Lung (tissue), 12 donors: Measurements from ENCODE around the gene SLC66A1. TPM values are rescaled to one million over a fixed set of nuclear protein-coding genes. Genes with fewer than 3 reads are reported as not detected.

Experiments
- ATAC-seq: fragments of 200-7000 bp; cut with Tn5 transposase; one replicate; pipeline ENCODE4 v1.9.1; 2020; ENCODE audit warnings: moderate number of reproducible peaks; ENCODE audit not compliant: insufficient read depth, low FRiP score
- DNase-seq, 3 donors: peaks; one replicate each; pipeline ENCODE4 v3.0.0-alpha.2; 2013 to 2017
- H3K27ac ChIP-seq, 2 donors: one replicate each; pipeline ENCODE4 v1.5.1; 2013; ENCODE audit warnings: mild to moderate bottlenecking in 2 of 2, moderate library complexity in 2 of 2, control low read depth in 1 of 2, inconsistent platforms in 1 of 2, low read depth in 1 of 2, low read length in 1 of 2
- H3K27me3 ChIP-seq, 3 donors: one replicate each; pipeline ENCODE4 v1.5.1; 2013; ENCODE audit warnings: low read length in 2 of 3; ENCODE audit not compliant: control insufficient read depth in 3 of 3, insufficient read depth in 3 of 3
- H3K36me3 ChIP-seq, 4 donors: one replicate each; pipeline ENCODE4 v1.5.1; 2013; ENCODE audit warnings: low read length in 4 of 4, mild to moderate bottlenecking in 1 of 4, moderate library complexity in 1 of 4; ENCODE audit not compliant: control insufficient read depth in 4 of 4, insufficient read depth in 4 of 4
- H3K4me1 ChIP-seq, 5 donors: one replicate each; pipeline ENCODE4 v1.5.1; 2013; ENCODE audit warnings: low read length in 5 of 5, mild to moderate bottlenecking in 2 of 5, moderate library complexity in 1 of 5; ENCODE audit not compliant: control insufficient read depth in 5 of 5, insufficient read depth in 5 of 5
- H3K4me3 ChIP-seq: one replicate; pipeline ENCODE4 v1.5.1; 2013; ENCODE audit warnings: mild to moderate bottlenecking, control low read depth, moderate library complexity
- H3K9ac ChIP-seq, 2 donors: one replicate each; pipeline ENCODE4 v1.5.1; 2013; ENCODE audit warnings: low read length in 2 of 2, control low read depth in 1 of 2; ENCODE audit not compliant: insufficient read depth in 1 of 2
- H3K9me3 ChIP-seq, 4 donors: one replicate each; pipeline ENCODE4 v1.5.1; 2013; ENCODE audit warnings: low read length in 3 of 4, mild to moderate bottlenecking in 1 of 4, moderate library complexity in 1 of 4; ENCODE audit not compliant: control insufficient read depth in 4 of 4, insufficient read depth in 3 of 4
- WGBS, 2 donors: extraction: QIAGEN DNeasy Blood & Tissue Kit; methylation state at CpG; one replicate each; pipeline ENCODE4 v1.1.7; 2013; 5-methylcytosine and 5-hydroxymethylcytosine counted together
- polyA plus RNA-seq, 2 donors: library from polyadenylated mRNA; stranded (reverse); fragments of 200-250 nt; gene quantifications; one replicate each; pipeline ENCODE4 v1.2.1, GENCODE V29; 2013
- total RNA-seq, 2 donors: library from RNA; depleted of rRNA in 1 of 2; stranded (reverse); fragments of >200 nt in 1 of 2; gene quantifications; one replicate each; pipeline ENCODE4 v1.2.1, GENCODE V29; 2014 to 2021
- TF ChIP-seq, protein P1 (sequence below): IDR thresholded peaks from 2 replicates; pipeline ENCODE4 v1.5.1; 2012; ENCODE audit warnings: mild to moderate bottlenecking; ENCODE audit errors: control extremely low read depth, extremely low read depth
- donor health status: control.
- donor health status: control.
- donor health status: Bipolar disorder and iron deficiency.
- donor health status: healthy.
- donor health status: DM: yes; HTN: yes; CAD: no.

Gene SLC66A1
- total and polyA plus RNA-seq, 4 donors = 15.9 to 22.4 (median 20.3) TPM

DNA sequence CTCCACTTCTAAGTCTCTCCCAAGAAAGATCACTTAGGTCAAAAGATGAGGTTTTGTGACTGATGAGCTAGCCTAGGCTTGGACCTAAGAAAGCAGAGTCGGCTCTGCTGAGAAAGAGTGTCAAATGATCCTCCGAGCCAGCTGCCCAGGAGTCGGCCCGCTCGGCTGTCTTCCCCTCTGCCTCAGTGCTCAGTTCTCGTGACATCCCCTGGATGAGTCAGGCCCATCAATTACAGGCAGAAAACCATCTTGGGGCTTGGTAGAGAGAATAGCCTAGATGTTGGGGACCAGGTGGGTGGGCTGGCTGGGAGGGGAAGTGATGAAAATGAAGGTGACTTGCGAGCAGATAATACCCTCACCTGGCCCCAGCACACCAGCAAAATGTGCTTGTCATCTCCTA lies 60.5 kb downstream of the SLC66A1 start:
- Histone ChIP-seq H3K9ac (no peak overlapping the region), H3K27ac (no peak overlapping the region), H3K36me3 (peaks cover under 1 to 34% (median 15%) of the 10 kb centered on the region in 4 donors), H3K4me1 (peaks cover 0 to 25% (median 0%) of the 10 kb centered on the region in 5 donors), H3K9me3 (no peaks in the 10 kb centered on the region), H3K27me3 (no peaks in the 10 kb centered on the region), H3K4me3 (no peak overlapping the region)
- DNase-seq (no peak), ATAC-seq (no peak)
- TF ChIP-seq, protein P1, sequence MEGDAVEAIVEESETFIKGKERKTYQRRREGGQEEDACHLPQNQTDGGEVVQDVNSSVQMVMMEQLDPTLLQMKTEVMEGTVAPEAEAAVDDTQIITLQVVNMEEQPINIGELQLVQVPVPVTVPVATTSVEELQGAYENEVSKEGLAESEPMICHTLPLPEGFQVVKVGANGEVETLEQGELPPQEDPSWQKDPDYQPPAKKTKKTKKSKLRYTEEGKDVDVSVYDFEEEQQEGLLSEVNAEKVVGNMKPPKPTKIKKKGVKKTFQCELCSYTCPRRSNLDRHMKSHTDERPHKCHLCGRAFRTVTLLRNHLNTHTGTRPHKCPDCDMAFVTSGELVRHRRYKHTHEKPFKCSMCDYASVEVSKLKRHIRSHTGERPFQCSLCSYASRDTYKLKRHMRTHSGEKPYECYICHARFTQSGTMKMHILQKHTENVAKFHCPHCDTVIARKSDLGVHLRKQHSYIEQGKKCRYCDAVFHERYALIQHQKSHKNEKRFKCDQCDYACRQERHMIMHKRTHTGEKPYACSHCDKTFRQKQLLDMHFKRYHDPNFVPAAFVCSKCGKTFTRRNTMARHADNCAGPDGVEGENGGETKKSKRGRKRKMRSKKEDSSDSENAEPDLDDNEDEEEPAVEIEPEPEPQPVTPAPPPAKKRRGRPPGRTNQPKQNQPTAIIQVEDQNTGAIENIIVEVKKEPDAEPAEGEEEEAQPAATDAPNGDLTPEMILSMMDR = no peak
- WGBS, 2 donors = 81 to 91% methylated on average over 7 of the region's 7 CpGs

DNA sequence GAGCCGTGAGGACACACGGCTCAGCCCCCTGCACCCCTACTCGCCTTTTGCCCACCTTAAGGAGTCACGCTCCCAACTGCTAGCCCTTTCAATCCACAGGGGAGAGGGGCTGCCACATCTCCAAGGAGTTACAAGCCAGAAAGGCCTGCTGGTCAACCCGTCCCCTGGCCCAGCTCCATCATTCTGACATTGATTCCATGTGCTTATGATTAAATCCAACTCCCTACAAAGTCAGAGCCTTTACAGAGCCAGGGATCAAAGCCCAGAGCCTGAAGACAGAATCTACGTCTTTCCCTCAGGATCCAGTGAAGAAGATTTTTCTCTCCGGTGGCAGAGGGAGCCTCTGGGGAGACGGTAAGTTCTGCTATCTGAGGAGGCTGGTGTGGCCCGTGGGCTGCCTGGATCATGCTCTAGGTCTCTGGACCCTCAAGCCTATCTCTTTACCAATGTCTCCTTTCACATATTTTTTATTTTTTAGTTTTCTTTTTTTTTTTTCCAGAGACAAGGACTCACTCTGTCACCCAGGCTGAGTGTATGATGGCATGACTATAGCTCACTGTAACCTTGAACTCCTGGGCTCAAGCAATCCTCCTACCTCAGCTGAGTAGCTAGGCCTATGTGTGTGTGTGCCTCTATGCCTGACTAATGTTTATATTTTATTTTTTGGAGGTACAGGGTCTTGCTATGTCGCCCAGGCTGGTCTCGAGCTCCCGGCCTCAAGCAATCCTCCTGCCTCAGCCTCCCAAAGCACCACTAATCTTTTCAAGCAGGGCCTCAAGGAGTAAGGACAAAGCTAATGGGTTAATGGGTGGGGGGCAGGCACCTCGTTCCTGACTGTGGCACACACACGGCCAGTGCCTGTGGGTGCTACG lies 61.3 kb downstream of the SLC66A1 start:
- 90 to 93% methylated on average over 15 of the region's 15 CpGs for WGBS, 2 donors
- H3K4me1 ChIP-seq = peaks cover 0 to 20% (median 0%) of the 10 kb centered on the region in 5 donors
- ATAC-seq (no peak), DNase-seq (no peak)
- no peak overlapping the region for H3K27ac ChIP-seq
- TF ChIP-seq, protein P1 = no peak
- H3K36me3 ChIP-seq = peaks cover 7 to 42% (median 17%) of the 10 kb centered on the region in 4 donors
- no peak overlapping the region for H3K4me3 ChIP-seq
- no peak overlapping the region for H3K9ac ChIP-seq
- H3K27me3 ChIP-seq = no peaks in the 10 kb centered on the region
- no peaks in the 10 kb centered on the region for H3K9me3 ChIP-seq

DNA sequence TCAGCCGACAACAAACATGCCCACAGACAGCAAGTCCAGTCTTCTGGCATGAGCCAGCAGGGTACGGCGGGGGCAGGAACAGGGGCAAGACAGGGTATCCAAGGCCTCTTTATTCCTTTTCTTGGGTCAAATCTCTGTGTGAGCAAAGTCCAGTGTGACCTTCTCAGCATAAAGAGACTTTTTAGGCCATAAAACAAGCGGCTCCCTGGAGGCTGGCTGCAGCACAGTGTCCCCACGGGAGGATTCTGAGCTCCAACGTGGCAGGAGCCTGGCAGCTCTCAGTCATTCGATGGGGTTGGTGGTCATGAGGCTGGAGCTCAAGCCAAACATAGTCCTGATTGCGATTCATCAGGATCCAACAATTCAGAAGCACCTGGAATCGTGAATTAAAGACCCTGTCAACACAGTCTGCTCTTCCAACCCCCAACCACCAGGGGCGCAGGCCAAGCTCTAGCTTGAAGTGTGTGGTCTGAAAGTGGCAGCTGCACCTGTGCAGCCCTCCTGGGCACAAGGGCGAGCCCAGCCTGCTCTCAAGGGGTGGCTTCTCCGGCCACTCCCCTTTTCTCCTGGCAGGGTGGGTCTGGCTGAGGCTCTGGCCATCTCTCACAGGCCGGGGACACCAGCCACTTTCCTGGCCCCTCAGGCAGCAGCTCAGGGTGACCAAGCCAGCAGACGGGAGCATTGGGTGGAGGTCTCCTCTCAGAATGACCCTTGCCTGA lies 62.1 kb downstream of the SLC66A1 start:
- Histone ChIP-seq H3K4me3 (no peak overlapping the region), H3K36me3 (peaks cover 7 to 43% (median 17%) of the 10 kb centered on the region in 4 donors), H3K27ac (no peak overlapping the region), H3K9ac (no peak overlapping the region), H3K27me3 (no peaks in the 10 kb centered on the region), H3K9me3 (no peaks in the 10 kb centered on the region), H3K4me1 (peaks cover 0 to 18% (median 0%) of the 10 kb centered on the region in 5 donors)
- DNase-seq (no peak), ATAC-seq (no peak)
- TF ChIP-seq, protein P1 = no peak
- WGBS, 2 donors = 86 to 90% methylated on average over 14 of the region's 14 CpGs
